B cell (primary cell): Measurements from ENCODE around the gene DEDD2. TPM values are rescaled to one million over a fixed set of nuclear protein-coding genes. Genes with fewer than 3 reads are reported as not detected.

Source experiments
- ATAC-seq: fragments of 200-7000 bp; cut with Tn5 transposase; one replicate; pipeline ENCODE4 v1.10.0; 2021; ENCODE audit warnings: low read depth, mild to moderate bottlenecking, moderate number of reproducible peaks, moderate library complexity
- CTCF ChIA-PET: fragments of 350-600 bp; sonication (Branson Sonifier 250); formaldehyde crosslinking; loops from one replicate; lab custom pipeline; 2021; ENCODE audit warnings: antibody characterized with exemption, inconsistent platforms; lab: Charles Lee
- POLR2A ChIA-PET: fragments of 350-600 bp; sonication (Branson Sonifier 250); formaldehyde crosslinking; loops from one replicate; lab custom pipeline; 2021; ENCODE audit warnings: antibody characterized with exemption; lab: Charles Lee
- DNase-seq: peaks from one replicate; pipeline ENCODE4 v3.0.0; 2013
- H2AFZ ChIP-seq: 2 replicates; pipeline ENCODE4 v1.6.1; 2012; ENCODE audit warnings: mild to moderate bottlenecking, low read depth, low read length; ENCODE audit not compliant: insufficient read depth, poor library complexity, severe bottlenecking
- H3K27ac ChIP-seq, 2 donors: 1 replicate in 1 of 2; 2 replicates in 1 of 2; pipeline ENCODE4 v1.5.1; 2012 to 2013; ENCODE audit warnings: low read length in 2 of 2, mild to moderate bottlenecking in 2 of 2, moderate library complexity in 1 of 2
- H3K27me3 ChIP-seq, 4 experiments: fragments of 200-600 bp in 1 of 4; sonication (generic) in 1 of 4; replicated peaks in 1 of 4; 1 replicate in 2 of 4; 2 replicates in 2 of 4; pipeline versions ENCODE4 v1.6.1 to v1.7.0; 2013 to 2016; ENCODE audit warnings: low read length in 3 of 4, mild to moderate bottlenecking in 2 of 4, mixed read lengths in 1 of 4, moderate library complexity in 1 of 4; ENCODE audit not compliant: insufficient read depth in 4 of 4, control insufficient read depth in 3 of 4; ENCODE audit errors: control extremely low read depth in 1 of 4
- H3K36me3 ChIP-seq, 2 experiments: replicated peaks in 1 of 2; 1 replicate in 1 of 2; 2 replicates in 1 of 2; pipeline versions ENCODE4 v1.6.1 to v1.7.1; 2013; ENCODE audit warnings: low read length in 1 of 2; ENCODE audit not compliant: insufficient read depth in 2 of 2, control insufficient read depth in 1 of 2; ENCODE audit errors: control extremely low read depth in 1 of 2, extremely low read depth in 1 of 2
- H3K4me1 ChIP-seq, 2 donors: fragments of 200-600 bp in 1 of 2; sonication (generic) in 1 of 2; 1 replicate in 1 of 2; 2 replicates in 1 of 2; pipeline versions ENCODE4 v1.5.1 to v1.6.1; 2013 to 2017; ENCODE audit warnings: low read length in 2 of 2; ENCODE audit not compliant: control insufficient read depth in 2 of 2, insufficient read depth in 2 of 2
- H3K4me2 ChIP-seq: replicated peaks from 2 replicates; pipeline ENCODE3; 2012; ENCODE audit warnings: mild to moderate bottlenecking, low read depth, low read length; ENCODE audit not compliant: poor library complexity, severe bottlenecking
- H3K4me3 ChIP-seq, 5 experiments: fragments of 200-600 bp in 1 of 5; sonication (generic) in 1 of 5; 1 replicate in 3 of 5; 2 replicates in 2 of 5; pipeline versions ENCODE4 v1.5.1 to v1.7.0; 2011 to 2016; ENCODE audit warnings: low read length in 4 of 5, mild to moderate bottlenecking in 4 of 5, low read depth in 2 of 5, control low read depth in 1 of 5, moderate library complexity in 1 of 5; ENCODE audit not compliant: insufficient read depth in 1 of 5; ENCODE audit errors: control extremely low read depth in 1 of 5, extremely low read depth in 1 of 5
- H3K79me2 ChIP-seq: fragments of 200-600 bp; sonication (generic); one replicate; pipeline ENCODE4 v1.6.0; 2016; ENCODE audit warnings: low read length; ENCODE audit not compliant: control insufficient read depth, insufficient read depth
- H3K9ac ChIP-seq: fragments of 200-600 bp; sonication (generic); 2 replicates; pipeline ENCODE4 v1.6.1; 2017; ENCODE audit warnings: mild to moderate bottlenecking, low read length, moderate library complexity
- H3K9me3 ChIP-seq, 3 donors: one replicate each; pipeline versions ENCODE4 v1.6.1 to v1.7.1; 2013; ENCODE audit warnings: low read length in 2 of 3; ENCODE audit not compliant: control insufficient read depth in 2 of 3, insufficient read depth in 1 of 3; ENCODE audit errors: control extremely low read depth in 1 of 3
- H4K20me1 ChIP-seq: 2 replicates; pipeline ENCODE4 v1.6.0; 2012; ENCODE audit warnings: mild to moderate bottlenecking, low read length; ENCODE audit not compliant: insufficient read depth, control insufficient read depth, poor library complexity, severe bottlenecking
- H3K27ac Mint-ChIP-seq: one replicate; pipeline ENCODE4 v1.8.0; 2021; ENCODE audit warnings: mixed read lengths
- H3K27me3 Mint-ChIP-seq: one replicate; pipeline ENCODE4 v1.8.0; 2021; ENCODE audit warnings: mixed read lengths
- H3K4me1 Mint-ChIP-seq: one replicate; pipeline ENCODE4 v1.8.0; 2021; ENCODE audit warnings: mixed read lengths
- H3K4me3 Mint-ChIP-seq: one replicate; pipeline ENCODE4 v1.8.0; 2021; ENCODE audit warnings: mixed read lengths
- H3K9me3 Mint-ChIP-seq: one replicate; pipeline ENCODE4 v1.8.0; 2022; ENCODE audit warnings: mixed read lengths; ENCODE audit not compliant: insufficient read depth
- EZH2 ChIP-seq: IDR thresholded peaks from 2 replicates; pipeline ENCODE4 v1.6.1; 2012; ENCODE audit warnings: borderline replicate concordance, low read depth, mild to moderate bottlenecking, moderate library complexity, low read length; ENCODE audit not compliant: insufficient read depth, poor library complexity, severe bottlenecking
- WGBS: methylation state at CpG from one replicate; pipeline ENCODE4 v1.1.5; 2013; ENCODE audit warnings: missing lambda C conversion rate; ENCODE audit not compliant: insufficient coverage; 5-methylcytosine and 5-hydroxymethylcytosine counted together
- intact Hi-C: fragments of 100-400 bp; cut with micrococcal nuclease; formaldehyde crosslinking; loops from one replicate; pipeline ENCODE4 v1.10.0; 2022
- polyA plus RNA-seq: library from polyadenylated mRNA; depleted of rRNA; stranded (reverse); fragments of >200 nt; gene quantifications from 2 replicates; pipeline ENCODE4 v1.2.3, GENCODE V29; 2012
- total RNA-seq, 2 donors: library from RNA; stranded (reverse); fragments of 120-200 nt in 1 of 2; gene quantifications; 1 replicate in 1 of 2; 2 replicates in 1 of 2; pipeline versions ENCODE4 v1.2.3 to v1.2.4, GENCODE V29; 2013 to 2022
- TF ChIP-seq, protein P1 (sequence below): fragments of 200-600 bp; IDR thresholded peaks from one replicate; pipeline ENCODE4 v1.8.0; 2022; ENCODE audit warnings: antibody characterized with exemption, mild to moderate bottlenecking

Gene DEDD2
- total and polyA plus RNA-seq, 2 donors (not counting 1 experiment from before 2014, with no cell fraction given), result 52.8 to 90.6 TPM

DNA sequence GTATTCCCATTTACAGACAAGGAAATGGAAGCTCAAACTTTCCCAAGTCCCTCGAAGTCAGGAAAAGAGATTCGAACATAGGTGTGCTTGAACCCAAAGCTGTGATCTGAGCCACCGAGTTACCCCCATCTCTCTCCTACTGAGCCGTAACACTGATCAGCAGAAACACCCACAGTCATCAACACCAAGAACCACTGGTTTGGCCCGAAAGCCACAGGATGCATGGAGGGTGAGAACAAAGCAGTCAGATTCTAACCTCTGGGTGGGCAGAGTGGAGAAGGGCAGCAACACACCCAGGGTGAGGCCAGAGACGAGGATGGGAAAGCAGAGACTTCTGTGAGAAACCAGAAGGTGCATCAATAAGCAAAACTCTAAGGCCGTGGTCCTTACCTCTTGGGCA, 57.5 kb downstream of the DEDD2 start:
- H3K4me3 ChIP-seq, result no peak overlapping the region
- H2AFZ ChIP-seq, result no peak overlapping the region
- H3K9me3 Mint-ChIP-seq, result no peaks in the 10 kb centered on the region
- CTCF ChIA-PET, result interaction anchor here (1.2 to 1.6 kb wide), 2 partner anchors 17 to 51 kb away, joined by 4 to 7 read pairs; no protein-coding TSS in a partner anchor
- H3K9me3 ChIP-seq, result no peaks in the 10 kb centered on the region
- 93% methylated on average over 5 of the region's 7 CpGs for WGBS
- peaks cover 13% of the 10 kb centered on the region for H3K27me3 Mint-ChIP-seq
- H3K4me3 Mint-ChIP-seq, result no peak overlapping the region
- no peak overlapping the region for H3K9ac ChIP-seq
- intact Hi-C loops, result no loop called here
- H3K79me2 ChIP-seq, result no peaks in the 10 kb centered on the region
- no peak overlapping the region for H3K27ac ChIP-seq
- no peak overlapping the region for H3K27ac Mint-ChIP-seq
- H4K20me1 ChIP-seq, result peaks cover 4% of the 10 kb centered on the region
- peaks cover 0 to 8% (median 0%) of the 10 kb centered on the region in 4 experiments for H3K27me3 ChIP-seq
- no peak overlapping the region for H3K4me2 ChIP-seq
- DNase-seq (no peak), ATAC-seq (no peak)
- H3K4me1 ChIP-seq, result peaks cover 8 to 10% of the 10 kb centered on the region in 2 donors
- TF ChIP-seq, protein P1, sequence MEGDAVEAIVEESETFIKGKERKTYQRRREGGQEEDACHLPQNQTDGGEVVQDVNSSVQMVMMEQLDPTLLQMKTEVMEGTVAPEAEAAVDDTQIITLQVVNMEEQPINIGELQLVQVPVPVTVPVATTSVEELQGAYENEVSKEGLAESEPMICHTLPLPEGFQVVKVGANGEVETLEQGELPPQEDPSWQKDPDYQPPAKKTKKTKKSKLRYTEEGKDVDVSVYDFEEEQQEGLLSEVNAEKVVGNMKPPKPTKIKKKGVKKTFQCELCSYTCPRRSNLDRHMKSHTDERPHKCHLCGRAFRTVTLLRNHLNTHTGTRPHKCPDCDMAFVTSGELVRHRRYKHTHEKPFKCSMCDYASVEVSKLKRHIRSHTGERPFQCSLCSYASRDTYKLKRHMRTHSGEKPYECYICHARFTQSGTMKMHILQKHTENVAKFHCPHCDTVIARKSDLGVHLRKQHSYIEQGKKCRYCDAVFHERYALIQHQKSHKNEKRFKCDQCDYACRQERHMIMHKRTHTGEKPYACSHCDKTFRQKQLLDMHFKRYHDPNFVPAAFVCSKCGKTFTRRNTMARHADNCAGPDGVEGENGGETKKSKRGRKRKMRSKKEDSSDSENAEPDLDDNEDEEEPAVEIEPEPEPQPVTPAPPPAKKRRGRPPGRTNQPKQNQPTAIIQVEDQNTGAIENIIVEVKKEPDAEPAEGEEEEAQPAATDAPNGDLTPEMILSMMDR, result no peak
- TF ChIP-seq EZH2, result no peak
- H3K36me3 ChIP-seq, result peaks cover 0 to 9% of the 10 kb centered on the region in 2 experiments
- H3K4me1 Mint-ChIP-seq, result peaks cover 12% of the 10 kb centered on the region
- POLR2A ChIA-PET, result no interaction called here

- Histone ChIP-seq H3K4me1 (peaks cover 19% of the 10 kb centered on the region in 2 donors), H3K27ac (no peak overlapping the region), H3K9ac (no peak overlapping the region), H3K36me3 (peaks cover 0 to 9% of the 10 kb centered on the region in 2 experiments), H4K20me1 (peaks cover 4% of the 10 kb centered on the region), H3K27me3 (peaks cover 0 to 8% (median 0%) of the 10 kb centered on the region in 4 experiments), H3K9me3 (no peaks in the 10 kb centered on the region), H3K79me2 (no peaks in the 10 kb centered on the region), H2AFZ (no peak overlapping the region), H3K4me2 (no peak overlapping the region), H3K4me3 (no peak overlapping the region)
- ChIA-PET CTCF (interaction anchor here (1.0 to 1.6 kb wide), 4 partner anchors 18 to 50 kb away, joined by 3 to 7 read pairs (median 4); no protein-coding TSS in a partner anchor), POLR2A (no interaction called here)
- peaks cover 13% of the 10 kb centered on the region for H3K27me3 Mint-ChIP-seq
- H3K4me3 Mint-ChIP-seq, result no peak overlapping the region
- peaks cover 20% of the 10 kb centered on the region for H3K4me1 Mint-ChIP-seq
- no peak for DNase-seq
- ATAC-seq, result no peak
- WGBS, result 75% methylated on average over 1 of the region's 2 CpGs
- H3K27ac Mint-ChIP-seq, result no peak overlapping the region
- H3K9me3 Mint-ChIP-seq, result no peaks in the 10 kb centered on the region
- TF ChIP-seq EZH2, result no peak
- TF ChIP-seq, protein P1, result no peak
- intact Hi-C loops, result no loop called here
These were observed 58.6 kb downstream of the DEDD2 start for GRCh38 chr19:42158926-42159325.
